Tibial nerve (tissue), 4 donors: ENCODE results near the gene FMN1. TPM values are rescaled to one million over a fixed set of nuclear protein-coding genes. Genes with fewer than 3 reads are reported as not detected.

Experiments
- DNase-seq, 2 donors: peaks; one replicate each; pipeline ENCODE4 v3.0.0-alpha.2; 2019; ENCODE audit warnings: low spot score in 2 of 2
- H3K27ac ChIP-seq, 4 donors: fragments of 200-600 bp; sonication (generic) in 3 of 4; one replicate each; pipeline ENCODE4 v1.5.1; 2017 to 2019; ENCODE audit warnings: mild to moderate bottlenecking in 1 of 4
- H3K27me3 ChIP-seq, 2 donors: fragments of 200-600 bp; sonication (generic) in 1 of 2; one replicate each; pipeline versions ENCODE4 v1.5.1 to v1.6.0; 2017 to 2019
- H3K36me3 ChIP-seq, 3 donors: fragments of 200-600 bp; sonication (generic); one replicate each; pipeline ENCODE4 v1.5.1; 2018 to 2019
- H3K4me1 ChIP-seq, 4 donors: fragments of 200-600 bp; sonication (generic) in 3 of 4; one replicate each; pipeline ENCODE4 v1.5.1; 2017 to 2019
- H3K4me3 ChIP-seq, 4 donors: fragments of 200-600 bp; sonication (generic) in 3 of 4; one replicate each; pipeline ENCODE4 v1.5.1; 2017 to 2019; ENCODE audit warnings: mild to moderate bottlenecking in 1 of 4, moderate library complexity in 1 of 4
- H3K9me3 ChIP-seq, 4 donors: fragments of 200-600 bp; sonication (generic) in 3 of 4; one replicate each; pipeline ENCODE4 v1.5.1; 2017 to 2019
- EP300 ChIP-seq, 2 donors: sonication (generic); formaldehyde crosslinking; IDR thresholded peaks; one replicate each; pipeline ENCODE4 v1.6.1; 2017; ENCODE audit warnings: antibody characterized with exemption in 2 of 2, mild to moderate bottlenecking in 1 of 2
- POLR2A ChIP-seq, 2 donors: fragments of 450-650 bp; IDR thresholded peaks; one replicate each; pipeline ENCODE4 v1.6.1; 2017; ENCODE audit warnings: antibody characterized with exemption in 2 of 2, mild to moderate bottlenecking in 2 of 2, moderate library complexity in 2 of 2
- WGBS, 2 donors: methylation state at CpG; one replicate each; pipeline ENCODE4 v1.1.5; 2018; 5-methylcytosine and 5-hydroxymethylcytosine counted together
- total RNA-seq, 4 donors: library from RNA; depleted of rRNA; stranded (reverse); fragments of >200 nt; gene quantifications; one replicate each; pipeline ENCODE4 v1.1.0, GENCODE V29; 2016
- TF ChIP-seq, protein P1 (sequence below), 5 experiments: fragments of 200-600 bp in 3 of 5; fragments of 450-650 bp in 2 of 5; sonication (generic) in 3 of 5; IDR thresholded peaks; one replicate each; pipeline ENCODE4 v1.5.1; 2016 to 2019; ENCODE audit warnings: antibody characterized with exemption in 5 of 5, mild to moderate bottlenecking in 3 of 5, moderate library complexity in 2 of 5

FMN1 gene
- total RNA-seq, 4 donors from 2014 or later: 15.1 to 62.1 (median 20.7) TPM

DNA sequence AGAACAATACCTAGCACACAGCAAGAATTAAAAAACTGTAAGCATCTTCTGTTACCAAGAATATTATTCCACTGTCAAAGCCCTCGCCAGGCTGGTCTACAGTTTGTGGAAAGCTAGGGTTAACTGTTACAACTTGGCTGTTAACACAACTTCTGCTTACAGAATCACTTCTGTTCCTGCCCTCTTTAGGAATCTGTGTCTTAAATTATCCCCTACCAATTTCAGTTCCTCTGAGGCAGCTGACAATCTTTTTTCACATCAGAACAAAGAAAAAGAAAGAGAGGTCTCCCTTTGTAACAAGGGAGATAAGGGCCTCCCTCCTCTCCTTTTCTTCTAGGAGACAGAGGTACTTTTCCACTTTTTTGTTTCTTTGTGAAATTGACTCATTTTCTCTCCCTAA lies 188.9 kb downstream of the FMN1 start:
- Histone ChIP-seq H3K27ac (no peak overlapping the region), H3K4me3 (no peak overlapping the region), H3K9me3 (no peaks in the 10 kb centered on the region), H3K27me3 (no peaks in the 10 kb centered on the region), H3K4me1 (peaks cover 0 to 16% (median 6%) of the 10 kb centered on the region in 4 donors), H3K36me3 (no peaks in the 10 kb centered on the region)
- 48 to 53% methylated on average over 1 of the region's 1 CpG for WGBS, 2 donors
- no peak for DNase-seq
- no peak for TF ChIP-seq EP300 (IDR thresholded peaks at IDR 0.05)
- TF ChIP-seq, protein P1, sequence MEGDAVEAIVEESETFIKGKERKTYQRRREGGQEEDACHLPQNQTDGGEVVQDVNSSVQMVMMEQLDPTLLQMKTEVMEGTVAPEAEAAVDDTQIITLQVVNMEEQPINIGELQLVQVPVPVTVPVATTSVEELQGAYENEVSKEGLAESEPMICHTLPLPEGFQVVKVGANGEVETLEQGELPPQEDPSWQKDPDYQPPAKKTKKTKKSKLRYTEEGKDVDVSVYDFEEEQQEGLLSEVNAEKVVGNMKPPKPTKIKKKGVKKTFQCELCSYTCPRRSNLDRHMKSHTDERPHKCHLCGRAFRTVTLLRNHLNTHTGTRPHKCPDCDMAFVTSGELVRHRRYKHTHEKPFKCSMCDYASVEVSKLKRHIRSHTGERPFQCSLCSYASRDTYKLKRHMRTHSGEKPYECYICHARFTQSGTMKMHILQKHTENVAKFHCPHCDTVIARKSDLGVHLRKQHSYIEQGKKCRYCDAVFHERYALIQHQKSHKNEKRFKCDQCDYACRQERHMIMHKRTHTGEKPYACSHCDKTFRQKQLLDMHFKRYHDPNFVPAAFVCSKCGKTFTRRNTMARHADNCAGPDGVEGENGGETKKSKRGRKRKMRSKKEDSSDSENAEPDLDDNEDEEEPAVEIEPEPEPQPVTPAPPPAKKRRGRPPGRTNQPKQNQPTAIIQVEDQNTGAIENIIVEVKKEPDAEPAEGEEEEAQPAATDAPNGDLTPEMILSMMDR (IDR thresholded peaks at IDR 0.05): no peak
- TF ChIP-seq POLR2A (IDR thresholded peaks at IDR 0.05): no peak

GRCh38 chr15:33001926-33002325 lies 192.6 kb downstream of the FMN1 start:
- Histone ChIP-seq H3K4me3 (no peak overlapping the region), H3K4me1 (no peaks in the 10 kb centered on the region), H3K36me3 (no peaks in the 10 kb centered on the region), H3K9me3 (peaks cover 0 to 3% (median 0%) of the 10 kb centered on the region in 4 donors), H3K27me3 (no peaks in the 10 kb centered on the region), H3K27ac (no peak overlapping the region)
- TF ChIP-seq EP300 (IDR thresholded peaks at IDR 0.05) (no peak), POLR2A (IDR thresholded peaks at IDR 0.05) (no peak)
- TF ChIP-seq, protein P1 (IDR thresholded peaks at IDR 0.05): no peak
- no peak for DNase-seq

DNA sequence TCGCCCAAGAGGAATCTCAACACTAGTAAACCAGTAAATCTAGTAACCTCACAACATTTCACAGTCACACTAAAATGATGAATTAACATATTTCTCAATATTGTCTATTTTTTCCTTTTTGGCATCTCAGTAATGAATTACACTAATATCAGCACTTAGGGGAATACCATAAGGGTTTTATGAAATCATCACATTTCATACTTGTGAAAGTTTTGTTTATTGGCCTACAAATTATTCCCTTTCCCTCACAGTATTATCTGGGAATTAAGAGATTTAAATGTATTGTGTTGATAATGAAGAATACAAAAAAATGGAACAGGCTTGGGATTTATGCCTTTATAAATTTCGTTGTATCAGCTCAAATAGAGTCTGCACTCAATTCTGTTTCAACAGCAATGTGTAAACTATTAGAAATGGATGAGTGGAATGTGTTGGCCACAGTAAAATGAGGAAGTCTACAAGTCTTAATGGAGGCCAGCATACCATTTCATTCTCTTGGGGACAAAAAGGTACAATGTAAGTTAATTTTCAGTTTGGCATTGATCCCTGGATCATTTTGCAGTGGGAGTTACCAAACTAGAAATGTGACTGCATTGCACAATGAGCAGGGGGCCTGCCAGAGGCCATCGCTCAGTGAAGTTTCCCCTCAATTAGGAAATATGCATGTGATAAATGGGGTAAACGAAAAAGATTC lies 195.4 kb downstream of the FMN1 start:
- Histone ChIP-seq H3K36me3 (no peaks in the 10 kb centered on the region), H3K27ac (peak overlapping the region in 1 of 4 donors; percentile 34), H3K4me3 (no peak overlapping the region), H3K4me1 (no peaks in the 10 kb centered on the region), H3K9me3 (peaks cover 0 to 3% (median 0%) of the 10 kb centered on the region in 4 donors), H3K27me3 (no peaks in the 10 kb centered on the region)
- DNase-seq: peak in 1 of 2 donors; percentile 33
- TF ChIP-seq EP300 (IDR thresholded peaks at IDR 0.05): peak in 1 of 2 donors; percentile 67
- TF ChIP-seq, protein P1 (IDR thresholded peaks at IDR 0.05): no peak
- WGBS, 2 donors: 81% methylated on average over 4 of the region's 4 CpGs

GRCh38 chr15:32998182-32998581 lies 196.3 kb downstream of the FMN1 start:
- H3K4me3 ChIP-seq: no peak overlapping the region
- no peaks in the 10 kb centered on the region for H3K4me1 ChIP-seq
- no peaks in the 10 kb centered on the region for H3K36me3 ChIP-seq
- no peaks in the 10 kb centered on the region for H3K27me3 ChIP-seq
- H3K27ac ChIP-seq: no peak overlapping the region
- peaks cover 0 to 3% (median 0%) of the 10 kb centered on the region in 4 donors for H3K9me3 ChIP-seq
- no peak for TF ChIP-seq EP300 (IDR thresholded peaks at IDR 0.05)
- TF ChIP-seq POLR2A (IDR thresholded peaks at IDR 0.05): no peak
- TF ChIP-seq, protein P1 (IDR thresholded peaks at IDR 0.05): no peak
- DNase-seq: no peak
- WGBS, 2 donors: 97% methylated on average over 1 of the region's 1 CpG

GRCh38 chr15:32994810-32995424 lies 199.6 kb downstream of the FMN1 start:
- Histone ChIP-seq H3K4me1 (no peaks in the 10 kb centered on the region), H3K27ac (no peak overlapping the region), H3K4me3 (no peak overlapping the region), H3K27me3 (no peaks in the 10 kb centered on the region), H3K9me3 (peaks cover 0 to 3% (median 0%) of the 10 kb centered on the region in 4 donors), H3K36me3 (no peaks in the 10 kb centered on the region)
- DNase-seq: no peak
- TF ChIP-seq, protein P1 (IDR thresholded peaks at IDR 0.05): peak; percentile 28 to 47 (median 45)
- no peak for TF ChIP-seq EP300 (IDR thresholded peaks at IDR 0.05)
- WGBS, 2 donors: 95 to 98% methylated on average over 1 of the region's 1 CpG
